Hematopoietic multipotent progenitor cell treated with erythropoietin and hydrocortisone succinate and interleukin-3 and kit ligand, for 15 days (in vitro differentiated cells): ENCODE data around the gene C6orf62.
A peak's percentile ranks its signal among the peaks of the same experiment; 100 is the strongest.
"Not testable (repeated sequence)": the region's sequence is repeated elsewhere in the genome, so short reads cannot be mapped to it uniquely, and the experiment has no call there.

Experiments
- DNase-seq: peaks from one replicate; pipeline ENCODE4 v3.0.0-alpha.2; 2015; ENCODE audit warnings: low spot score

Gene C6orf62

GRCh38 chr6:24743265-24743943, 24.4 kb upstream of the C6orf62 start:
- DNase-seq = peak; percentile 10

GRCh38 chr6:24742216-24742738, 23.3 kb upstream of the C6orf62 start:
- DNase-seq = no peak

DNA sequence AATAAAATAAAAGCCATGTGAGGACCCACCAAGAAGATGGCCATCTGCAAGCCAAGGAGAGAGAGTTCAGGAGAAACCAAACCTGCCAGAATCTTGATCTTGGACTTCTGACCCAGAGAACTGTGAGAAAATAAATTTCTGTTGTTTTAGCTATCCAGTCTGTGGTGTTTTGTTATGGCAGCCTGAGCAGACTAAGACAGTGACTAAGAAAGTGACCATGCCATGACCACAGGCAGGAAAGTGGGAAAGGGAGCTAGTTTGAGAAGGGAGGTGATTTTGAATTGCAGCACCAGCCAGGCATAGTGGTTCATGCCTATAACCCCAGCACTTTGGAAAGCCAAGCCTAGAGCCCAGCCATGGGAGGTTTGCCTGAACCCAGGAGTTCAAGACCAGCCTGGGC, 21.9 kb upstream of the C6orf62 start:
- DNase-seq = no peak

- DNase-seq = no peak
These were observed 19.8 kb upstream of the C6orf62 start for GRCh38 chr6:24738741-24739140.

DNA sequence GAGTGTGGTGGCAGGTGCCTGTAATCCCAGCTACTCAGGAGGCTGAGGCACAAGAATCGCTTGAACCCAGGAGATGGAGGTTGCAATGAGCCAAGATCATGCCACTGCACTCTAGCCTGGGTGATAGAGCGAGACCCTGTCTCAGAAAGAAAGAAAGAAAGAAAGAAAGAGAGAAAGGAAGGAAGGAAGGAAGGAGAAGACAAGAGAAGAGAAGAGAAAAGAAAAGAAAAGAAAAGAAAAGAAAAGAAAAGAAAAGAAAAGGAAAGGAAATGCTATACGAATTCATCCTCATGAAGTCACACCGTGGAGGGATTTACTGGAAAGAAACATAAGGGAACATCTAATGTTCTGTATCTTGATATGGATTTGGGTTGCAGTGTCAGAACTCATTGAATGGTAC, 15.8 kb upstream of the C6orf62 start:
- DNase-seq = not testable (repeated sequence)

- no peak for DNase-seq
These were observed 15.2 kb upstream of the C6orf62 start for GRCh38 chr6:24734166-24734565.

DNA sequence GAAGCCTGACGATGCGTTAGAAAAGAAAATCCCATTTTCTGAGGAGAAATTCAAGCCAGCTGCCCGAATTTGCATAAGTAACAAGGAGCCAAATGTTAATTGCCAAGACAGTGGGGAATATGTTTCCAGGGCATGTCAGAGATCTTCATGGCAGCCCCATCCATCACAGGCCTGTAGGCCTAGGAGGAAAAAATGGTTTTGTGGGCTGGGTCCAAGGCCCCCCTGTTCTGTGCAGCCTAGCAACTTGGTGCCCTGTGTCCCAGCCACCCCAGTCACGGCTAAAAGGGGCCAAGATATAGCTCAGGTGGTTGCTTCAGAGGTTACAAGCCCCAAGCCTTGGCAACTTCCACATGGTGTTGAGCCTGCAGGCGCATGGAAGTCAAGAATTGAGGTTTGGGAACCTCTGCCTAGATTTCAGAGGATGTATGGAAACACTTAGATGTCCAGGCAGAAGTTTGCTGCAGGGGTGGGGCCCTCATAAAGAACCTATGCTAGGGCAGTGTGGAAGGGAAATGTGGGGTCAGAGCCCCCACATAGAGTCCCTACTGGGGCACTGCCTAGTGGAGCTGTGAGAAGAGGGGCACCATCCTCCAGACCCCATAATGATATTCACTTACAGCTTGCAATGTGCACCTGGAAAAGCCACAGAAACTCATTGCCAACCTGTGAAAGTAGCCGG, 12.6 kb upstream of the C6orf62 start:
- not testable (repeated sequence) for DNase-seq

GRCh38 chr6:24730653-24731052, 11.7 kb upstream of the C6orf62 start:
- DNase-seq = not testable (repeated sequence)

DNA sequence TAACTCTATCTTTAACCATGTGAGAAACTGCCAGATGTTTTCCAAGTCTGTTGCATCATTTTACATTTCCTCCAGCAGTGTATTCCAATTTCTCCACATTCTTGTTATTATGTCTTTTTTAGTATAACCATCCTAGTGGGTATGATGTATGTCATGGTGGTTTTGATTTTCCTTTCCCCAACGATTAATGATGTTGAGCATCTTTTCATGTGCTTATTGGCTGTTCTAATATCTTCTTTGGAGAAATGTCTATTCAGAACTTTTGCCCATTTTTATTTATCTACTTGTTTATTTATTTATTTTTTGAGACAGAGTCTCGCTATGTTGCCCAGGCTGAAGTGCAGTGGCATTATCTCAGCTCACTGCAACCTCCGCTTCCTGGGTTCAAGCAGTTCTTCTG, 4.3 kb upstream of the C6orf62 start:
- no peak for DNase-seq

- no peak for DNase-seq
These were observed 2.7 kb upstream of the C6orf62 start for GRCh38 chr6:24721461-24722215.

DNA sequence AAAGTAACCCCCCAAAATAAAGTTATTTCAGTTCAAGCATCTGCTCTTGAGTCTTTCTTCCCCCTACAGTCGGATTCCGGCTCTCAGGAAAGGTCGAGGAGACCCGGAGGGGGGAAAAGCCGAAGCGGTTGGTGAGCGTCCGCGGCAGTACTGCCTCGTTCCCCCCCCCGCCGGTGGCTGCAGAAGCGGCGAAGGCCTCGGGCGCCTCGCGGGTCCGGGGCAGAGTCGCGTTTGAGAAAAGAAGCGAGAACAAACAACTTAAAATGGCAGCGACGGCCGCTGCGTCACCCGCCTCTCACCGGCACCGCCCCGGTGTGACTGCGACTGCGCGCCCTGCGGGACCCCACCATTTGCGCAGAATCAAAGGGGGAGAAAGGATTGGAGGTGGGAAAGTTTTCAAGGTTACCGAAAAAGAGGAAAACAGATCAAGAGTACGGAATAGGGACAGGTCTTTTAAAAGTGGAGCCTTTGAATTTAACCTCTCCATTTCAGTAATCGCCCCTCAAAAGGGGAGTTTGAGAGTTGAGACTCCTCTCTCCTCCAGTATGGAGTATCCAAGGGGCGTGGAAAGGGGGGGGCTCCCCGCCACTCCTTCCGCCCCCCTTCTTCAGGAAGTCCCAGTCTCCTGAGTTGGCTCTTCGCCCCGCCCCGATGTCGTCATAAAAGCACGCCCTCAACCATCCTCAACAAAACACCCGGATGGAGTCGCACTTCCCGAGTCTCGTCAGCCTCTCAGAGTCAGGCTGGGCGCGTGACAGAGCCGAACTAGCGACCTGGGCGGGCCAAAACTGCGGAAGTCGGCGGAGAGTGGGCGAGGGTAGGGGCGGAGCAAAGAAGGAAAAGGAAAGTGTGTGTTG, 1.9 kb upstream of the C6orf62 start:
- peak; percentile 100 for DNase-seq

DNA sequence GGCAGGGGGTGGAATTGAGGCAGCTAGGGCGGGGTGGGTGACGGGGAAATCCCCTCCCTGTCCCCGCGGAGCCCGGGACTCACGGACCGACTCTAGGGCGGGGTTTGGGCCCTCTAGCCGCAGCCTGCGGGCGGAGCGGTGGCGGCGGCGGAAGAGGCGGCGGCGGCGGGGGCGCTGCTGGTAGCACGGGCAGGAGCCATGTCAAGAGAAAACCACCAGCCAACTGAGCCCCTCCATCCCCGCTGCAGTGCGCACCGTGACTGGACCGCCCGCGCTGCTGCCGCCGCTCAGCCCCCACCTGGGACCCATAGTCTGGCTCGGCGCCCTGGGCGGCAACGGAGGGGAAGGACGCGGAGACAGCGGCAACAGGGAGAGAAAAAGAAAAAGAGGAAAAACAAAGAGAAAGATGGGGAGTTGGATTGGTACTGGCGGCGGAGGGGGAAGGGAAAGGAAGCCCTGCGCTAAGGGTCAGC, 1.2 kb upstream of the C6orf62 start:
- DNase-seq = peak; percentile 62

- no peak for DNase-seq
These were observed 367 bp downstream of the C6orf62 start for GRCh38 chr6:24718449-24719124.

DNA sequence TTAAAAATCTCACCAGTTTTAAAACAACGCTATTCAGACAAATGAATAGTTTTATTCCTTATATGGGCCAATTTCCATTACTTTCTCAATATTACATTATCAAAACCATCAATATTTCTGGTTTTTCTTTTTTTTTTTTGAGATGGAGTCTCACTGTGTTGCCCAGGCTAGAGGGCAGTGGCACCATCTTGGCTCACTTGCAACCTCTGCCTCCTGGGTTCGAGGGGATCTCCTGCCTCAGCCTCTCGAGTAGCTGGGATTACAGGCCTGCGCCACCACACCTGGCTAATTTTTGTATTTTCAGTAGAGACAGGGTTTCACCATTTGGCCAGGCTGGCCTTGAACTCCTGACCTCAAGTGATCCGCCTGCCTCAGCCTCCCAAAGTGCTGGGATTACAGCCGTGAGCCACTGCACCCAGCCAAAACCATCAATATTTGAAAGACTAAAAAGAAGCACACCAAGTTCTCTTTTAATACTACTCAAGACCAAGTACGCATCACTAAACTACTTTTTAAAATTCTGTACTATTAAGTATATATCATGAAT, 2.3 kb downstream of the C6orf62 start:
- not testable (repeated sequence) for DNase-seq

- DNase-seq = no peak
These were observed 8.2 kb downstream of the C6orf62 start for GRCh38 chr6:24710519-24711303.

- DNase-seq = no peak
These were observed 9.8 kb downstream of the C6orf62 start for GRCh38 chr6:24709014-24709711.

DNA sequence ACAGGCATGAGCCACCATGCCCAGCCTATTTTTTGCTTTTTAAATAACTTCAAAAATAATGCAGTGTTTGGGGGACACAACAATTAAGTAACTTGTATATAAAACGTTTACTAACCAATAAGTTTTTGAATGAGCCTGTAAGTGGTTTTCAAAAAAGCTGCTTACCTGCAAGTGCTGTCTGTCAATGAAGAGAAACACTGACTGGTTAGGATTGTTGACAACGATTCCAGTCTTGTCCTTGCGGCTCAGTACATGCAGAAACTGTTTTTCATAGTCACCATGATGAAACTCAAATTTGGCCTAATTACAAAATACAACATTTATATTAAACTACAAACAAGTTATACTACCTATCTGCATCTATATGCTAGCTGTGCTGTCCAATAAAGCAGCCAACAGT, 10.3 kb downstream of the C6orf62 start:
- DNase-seq = no peak

DNA sequence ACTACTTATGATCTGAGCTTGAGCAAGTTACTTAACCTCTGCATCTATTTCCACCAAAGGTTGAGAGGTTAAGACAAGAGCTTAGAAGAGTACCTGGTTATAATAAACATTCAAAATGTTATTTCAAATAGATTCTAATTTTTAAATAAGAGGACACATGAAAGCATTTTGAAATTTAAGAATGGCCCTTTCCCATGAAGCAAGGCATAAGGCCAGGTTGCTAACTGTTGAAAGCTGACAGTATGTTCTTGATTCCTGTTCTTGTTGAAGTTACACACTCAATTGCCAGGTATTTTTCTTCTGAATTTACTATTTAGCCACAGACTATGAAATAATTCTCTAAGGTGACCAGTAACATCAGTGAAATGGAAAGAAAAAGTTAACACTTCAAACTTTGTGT, 14.5 kb downstream of the C6orf62 start:
- DNase-seq = no peak

- no peak for DNase-seq
These were observed 16.2 kb downstream of the C6orf62 start for GRCh38 chr6:24702720-24703282.
